Measurements from ENCODE around the gene KCNK10. TPM values are rescaled to one million over a fixed set of nuclear protein-coding genes. Genes with fewer than 3 reads are reported as not detected.
A peak's percentile ranks its signal among the peaks of the same experiment; 100 is the strongest.

KCNK10 gene
- total RNA-seq, 1 experiment from 2014 or later = not detected

- BruUV-seq (replicated peaks) = no TSS peak
- POLR2A ChIA-PET (ENCODE audit: low non-redundant PET) = no interaction called here
Measured at GRCh38 chr14:88218119-88218915, 104.8 kb downstream of the KCNK10 start.

DNA sequence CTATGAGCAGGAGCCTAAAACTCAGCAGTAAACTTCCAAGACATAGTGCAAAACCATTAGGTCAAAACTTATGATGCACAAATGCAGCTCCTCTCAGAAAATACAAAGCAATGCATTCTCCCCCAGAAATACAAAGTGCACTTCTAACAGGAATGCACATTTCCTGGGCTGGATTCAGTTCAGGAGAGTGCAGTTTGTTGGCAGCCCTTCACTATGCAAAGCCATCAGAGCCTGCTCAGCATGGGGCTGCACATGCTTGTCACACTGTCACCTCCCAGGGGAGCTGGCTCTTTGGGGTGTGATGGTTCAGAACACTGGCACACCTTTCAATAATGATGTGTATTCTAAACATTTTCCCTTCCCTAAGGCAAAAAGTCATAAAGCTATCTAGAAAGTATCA, 110.4 kb downstream of the KCNK10 start:
- Histone ChIP-seq H3K4me3 (ENCODE audit: low read depth, low read length, poor library complexity, severe bottlenecking) (no peak overlapping the region), H3K4me1 (ENCODE audit: insufficient read depth, low read length, poor library complexity, severe bottlenecking) (no peaks in the 10 kb centered on the region), H3K9me3 (ENCODE audit: low read depth, low read length, poor library complexity, severe bottlenecking) (no peaks in the 10 kb centered on the region), H3K27me3 (replicated peaks; ENCODE audit: insufficient read depth, low read depth, low read length, poor library complexity) (no peaks in the 10 kb centered on the region), H3K36me3 (ENCODE audit: insufficient read depth, low read length, poor library complexity, severe bottlenecking) (no peaks in the 10 kb centered on the region), H3K27ac (ENCODE audit: low read depth, low read length, poor library complexity, severe bottlenecking) (no peak overlapping the region)
- no peak for DNase-seq (ENCODE audit: low spot score)
- ChIA-PET POLR2A (ENCODE audit: low non-redundant PET) (no interaction called here), CTCF (no interaction called here)
- intact Hi-C loops (cut with micrococcal nuclease; ENCODE audit: unreplicated experiment) = no loop called here
- BruUV-seq (replicated peaks) = no TSS peak
- no peak for TF ChIP-seq CTCF (conservative IDR thresholded peaks at IDR 0.05; ENCODE audit: low read depth, low read length)
- no peak for TF ChIP-seq EZH2 (IDR thresholded peaks at IDR 0.05; ENCODE audit: borderline replicate concordance, low read depth, low read length, poor library complexity, severe bottlenecking)

More at GRCh38 chr14:88218119-88218915, 104.8 kb downstream of the KCNK10 start:
- intact Hi-C loops (cut with micrococcal nuclease; ENCODE audit: unreplicated experiment) = no loop called here
- TF ChIP-seq CTCF (conservative IDR thresholded peaks at IDR 0.05; ENCODE audit: low read depth, low read length) = no peak
- TF ChIP-seq EZH2 (IDR thresholded peaks at IDR 0.05; ENCODE audit: borderline replicate concordance, low read depth, low read length, poor library complexity, severe bottlenecking) = no peak
- no peak for DNase-seq (ENCODE audit: low spot score)
- Histone ChIP-seq H3K36me3 (ENCODE audit: insufficient read depth, low read length, poor library complexity, severe bottlenecking) (no peaks in the 10 kb centered on the region), H3K27me3 (replicated peaks; ENCODE audit: insufficient read depth, low read depth, low read length, poor library complexity) (no peaks in the 10 kb centered on the region), H3K4me1 (ENCODE audit: insufficient read depth, low read length, poor library complexity, severe bottlenecking) (no peaks in the 10 kb centered on the region), H3K27ac (ENCODE audit: low read depth, low read length, poor library complexity, severe bottlenecking) (no peak overlapping the region), H3K4me3 (ENCODE audit: low read depth, low read length, poor library complexity, severe bottlenecking) (no peak overlapping the region), H3K9me3 (ENCODE audit: low read depth, low read length, poor library complexity, severe bottlenecking) (no peaks in the 10 kb centered on the region)
- CTCF ChIA-PET = no interaction called here

DNA sequence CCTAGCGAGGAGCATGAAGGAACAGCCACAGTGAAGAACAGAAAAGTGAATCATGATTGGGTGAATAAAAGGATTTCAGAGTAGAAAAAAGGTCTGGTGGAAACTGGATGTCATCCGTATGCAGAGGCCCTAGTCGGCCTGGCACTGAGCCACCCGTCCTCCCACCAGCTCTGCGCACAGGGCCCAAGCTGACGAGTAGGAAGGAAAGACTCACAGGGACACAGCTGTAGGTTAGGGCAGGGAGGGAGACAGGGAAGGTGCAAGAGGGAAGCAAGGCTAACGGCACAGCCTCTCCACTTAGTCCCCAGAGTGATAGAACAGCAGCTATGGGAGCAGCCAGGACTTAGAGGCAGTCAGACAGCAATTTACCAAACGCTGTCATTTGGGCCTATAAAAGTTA, 112.6 kb downstream of the KCNK10 start:
- no peaks in the 10 kb centered on the region for H3K27me3 ChIP-seq (replicated peaks; ENCODE audit: insufficient read depth, low read depth, low read length, poor library complexity)
- no TSS peak for BruUV-seq (replicated peaks)
- ChIA-PET CTCF (no interaction called here), POLR2A (ENCODE audit: low non-redundant PET) (no interaction called here)
- TF ChIP-seq EZH2 (IDR thresholded peaks at IDR 0.05; ENCODE audit: borderline replicate concordance, low read depth, low read length, poor library complexity, severe bottlenecking) (no peak), CTCF (conservative IDR thresholded peaks at IDR 0.05; ENCODE audit: low read depth, low read length) (no peak)
- H3K9me3 ChIP-seq (ENCODE audit: low read depth, low read length, poor library complexity, severe bottlenecking) = no peaks in the 10 kb centered on the region
- no peaks in the 10 kb centered on the region for H3K36me3 ChIP-seq (ENCODE audit: insufficient read depth, low read length, poor library complexity, severe bottlenecking)
- DNase-seq (ENCODE audit: low spot score) = peak; percentile 7
- H3K4me3 ChIP-seq (ENCODE audit: low read depth, low read length, poor library complexity, severe bottlenecking) = no peak overlapping the region
- intact Hi-C loops (cut with micrococcal nuclease; ENCODE audit: unreplicated experiment) = no loop called here
- H3K4me1 ChIP-seq (ENCODE audit: insufficient read depth, low read length, poor library complexity, severe bottlenecking) = no peaks in the 10 kb centered on the region
- no peak overlapping the region for H3K27ac ChIP-seq (ENCODE audit: low read depth, low read length, poor library complexity, severe bottlenecking)
